ENCODE measurements around the gene HPSE. TPM values are rescaled to one million over a fixed set of nuclear protein-coding genes. Genes with fewer than 3 reads are reported as not detected.
A peak's percentile ranks its signal among the peaks of the same experiment; 100 is the strongest.

Gene HPSE
- polyA plus RNA-seq, 1 experiment, result 0.71 TPM

DNA sequence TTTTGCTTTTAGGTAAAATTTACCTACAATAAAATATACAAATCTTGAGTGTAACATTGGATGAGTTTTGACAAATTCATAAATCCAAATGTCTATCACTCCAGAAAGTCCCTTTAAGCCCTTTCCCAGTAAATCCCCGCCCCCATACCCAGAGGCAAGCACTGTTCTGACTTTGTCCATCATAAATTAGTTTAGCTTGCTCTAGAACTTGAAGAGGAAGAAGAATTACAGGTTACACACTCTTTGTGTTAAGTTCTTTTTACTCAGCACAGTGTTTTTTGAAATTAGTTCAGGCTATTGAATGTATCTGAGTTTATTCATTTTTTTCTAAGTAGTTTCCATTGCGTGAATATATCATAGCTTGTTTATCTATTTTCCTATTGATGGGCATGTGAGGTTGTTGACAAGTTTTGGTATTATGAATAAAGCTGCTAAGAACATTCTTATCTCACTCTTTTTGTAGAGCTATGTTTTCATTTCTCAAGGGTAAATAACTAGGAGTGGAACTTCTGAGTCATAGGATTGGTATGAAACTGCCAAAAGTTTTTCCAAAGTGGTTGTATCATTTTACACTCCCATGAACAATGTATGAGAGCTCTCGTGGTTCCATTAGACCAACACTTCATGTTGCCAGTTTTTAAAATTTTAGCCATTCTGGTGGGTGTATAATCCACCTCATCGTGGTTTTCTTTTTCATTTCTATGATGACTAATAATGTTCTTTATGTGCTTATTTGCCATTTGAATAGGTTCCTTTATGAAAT is 22.4 kb upstream of the HPSE start:
- CTCF ChIA-PET, result interaction anchor here (0.7 to 0.8 kb wide), 3 partner anchors 39 to 92 kb away, joined by 3 to 4 read pairs (median 3); no protein-coding TSS in a partner anchor
- TF ChIP-seq, protein P1, sequence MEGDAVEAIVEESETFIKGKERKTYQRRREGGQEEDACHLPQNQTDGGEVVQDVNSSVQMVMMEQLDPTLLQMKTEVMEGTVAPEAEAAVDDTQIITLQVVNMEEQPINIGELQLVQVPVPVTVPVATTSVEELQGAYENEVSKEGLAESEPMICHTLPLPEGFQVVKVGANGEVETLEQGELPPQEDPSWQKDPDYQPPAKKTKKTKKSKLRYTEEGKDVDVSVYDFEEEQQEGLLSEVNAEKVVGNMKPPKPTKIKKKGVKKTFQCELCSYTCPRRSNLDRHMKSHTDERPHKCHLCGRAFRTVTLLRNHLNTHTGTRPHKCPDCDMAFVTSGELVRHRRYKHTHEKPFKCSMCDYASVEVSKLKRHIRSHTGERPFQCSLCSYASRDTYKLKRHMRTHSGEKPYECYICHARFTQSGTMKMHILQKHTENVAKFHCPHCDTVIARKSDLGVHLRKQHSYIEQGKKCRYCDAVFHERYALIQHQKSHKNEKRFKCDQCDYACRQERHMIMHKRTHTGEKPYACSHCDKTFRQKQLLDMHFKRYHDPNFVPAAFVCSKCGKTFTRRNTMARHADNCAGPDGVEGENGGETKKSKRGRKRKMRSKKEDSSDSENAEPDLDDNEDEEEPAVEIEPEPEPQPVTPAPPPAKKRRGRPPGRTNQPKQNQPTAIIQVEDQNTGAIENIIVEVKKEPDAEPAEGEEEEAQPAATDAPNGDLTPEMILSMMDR (IDR thresholded peaks at IDR 0.05; ENCODE audit: insufficient read depth, low read depth, low read length), result no peak
- Histone ChIP-seq H3K36me3 (ENCODE audit: control insufficient read depth, insufficient read depth, low read length) (no peaks in the 10 kb centered on the region), H3K4me3 (ENCODE audit: low read depth, low read length) (no peak overlapping the region), H3K27me3 (ENCODE audit: control insufficient read depth, insufficient read depth, low read length) (no peaks in the 10 kb centered on the region)
- DNase-seq (ENCODE audit: low read depth), result peak; percentile 75
- POLR2A ChIA-PET, result interaction anchor here (0.6 kb wide), 1 partner anchor 322 kb away, joined by 3 read pairs; the partner anchor contains the start of gene COPS4

GRCh38 chr4:83353516-83353915 is 18.9 kb upstream of the HPSE start:
- POLR2A ChIA-PET, result no interaction called here
- Histone ChIP-seq H3K4me3 (ENCODE audit: low read depth, low read length) (no peak overlapping the region), H3K36me3 (ENCODE audit: control insufficient read depth, insufficient read depth, low read length) (no peaks in the 10 kb centered on the region), H3K27me3 (ENCODE audit: control insufficient read depth, insufficient read depth, low read length) (no peaks in the 10 kb centered on the region)
- DNase-seq (ENCODE audit: low read depth), result no peak
- TF ChIP-seq, protein P1 (IDR thresholded peaks at IDR 0.05; ENCODE audit: insufficient read depth, low read depth, low read length), result no peak
- CTCF ChIA-PET, result no interaction called here

DNA sequence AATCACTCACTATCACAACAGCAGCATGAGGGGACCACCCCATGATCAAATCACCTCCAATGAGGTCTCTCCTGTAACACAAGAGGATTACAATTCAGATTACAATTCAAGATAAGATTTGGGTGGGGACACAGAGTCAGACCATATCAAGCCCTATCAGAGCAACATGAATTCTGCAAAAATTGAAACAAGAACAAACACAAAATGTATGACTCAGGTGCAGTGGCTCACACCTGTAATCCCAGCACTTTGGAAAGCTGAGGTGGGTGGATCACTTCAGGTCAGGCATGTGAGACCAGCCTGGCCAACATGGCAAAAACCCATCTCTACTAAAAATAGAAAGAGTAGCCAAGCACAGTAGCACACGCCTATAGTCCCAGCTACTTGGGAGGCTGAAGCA is 13.4 kb upstream of the HPSE start:
- Histone ChIP-seq H3K27me3 (ENCODE audit: control insufficient read depth, insufficient read depth, low read length) (no peaks in the 10 kb centered on the region; the same call in 1 of the 2 replicates), H3K4me3 (ENCODE audit: low read depth, low read length) (no peak overlapping the region), H3K36me3 (ENCODE audit: control insufficient read depth, insufficient read depth, low read length) (no peaks in the 10 kb centered on the region)
- POLR2A ChIA-PET, result no interaction called here
- TF ChIP-seq, protein P1 (IDR thresholded peaks at IDR 0.05; ENCODE audit: insufficient read depth, low read depth, low read length), result no peak
- CTCF ChIA-PET, result interaction anchor here (0.6 kb wide), 1 partner anchor 372 kb away, joined by 3 read pairs; no protein-coding TSS in a partner anchor
- DNase-seq (ENCODE audit: low read depth), result no peak

DNA sequence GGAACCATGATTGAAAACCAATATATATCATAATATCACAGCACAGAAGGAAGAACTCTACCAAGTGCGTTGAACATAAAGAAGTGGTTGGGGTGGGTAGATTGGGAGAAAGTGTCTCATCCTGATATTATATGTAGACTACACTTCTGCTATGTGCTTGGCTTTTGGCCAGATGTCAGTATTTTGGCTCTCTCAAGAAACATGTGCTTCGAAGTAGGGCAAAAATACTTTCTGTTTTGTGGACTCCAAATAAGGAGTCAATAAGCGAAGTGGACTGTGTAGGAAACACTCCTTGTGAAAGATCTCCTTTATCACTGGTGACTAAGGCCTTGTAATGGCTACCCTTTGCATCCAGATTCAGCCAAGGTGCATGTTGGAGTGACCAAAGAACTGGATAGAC is 7.8 kb upstream of the HPSE start:
- TF ChIP-seq, protein P1 (IDR thresholded peaks at IDR 0.05; ENCODE audit: insufficient read depth, low read depth, low read length), result no peak
- CTCF ChIA-PET, result no interaction called here
- POLR2A ChIA-PET, result no interaction called here
- no peak for DNase-seq (ENCODE audit: low read depth)
- no peaks in the 10 kb centered on the region; the same call in 1 of the 2 replicates for H3K27me3 ChIP-seq (ENCODE audit: control insufficient read depth, insufficient read depth, low read length)
- no peak overlapping the region for H3K4me3 ChIP-seq (ENCODE audit: low read depth, low read length)
- H3K36me3 ChIP-seq (ENCODE audit: control insufficient read depth, insufficient read depth, low read length), result no peaks in the 10 kb centered on the region

DNA sequence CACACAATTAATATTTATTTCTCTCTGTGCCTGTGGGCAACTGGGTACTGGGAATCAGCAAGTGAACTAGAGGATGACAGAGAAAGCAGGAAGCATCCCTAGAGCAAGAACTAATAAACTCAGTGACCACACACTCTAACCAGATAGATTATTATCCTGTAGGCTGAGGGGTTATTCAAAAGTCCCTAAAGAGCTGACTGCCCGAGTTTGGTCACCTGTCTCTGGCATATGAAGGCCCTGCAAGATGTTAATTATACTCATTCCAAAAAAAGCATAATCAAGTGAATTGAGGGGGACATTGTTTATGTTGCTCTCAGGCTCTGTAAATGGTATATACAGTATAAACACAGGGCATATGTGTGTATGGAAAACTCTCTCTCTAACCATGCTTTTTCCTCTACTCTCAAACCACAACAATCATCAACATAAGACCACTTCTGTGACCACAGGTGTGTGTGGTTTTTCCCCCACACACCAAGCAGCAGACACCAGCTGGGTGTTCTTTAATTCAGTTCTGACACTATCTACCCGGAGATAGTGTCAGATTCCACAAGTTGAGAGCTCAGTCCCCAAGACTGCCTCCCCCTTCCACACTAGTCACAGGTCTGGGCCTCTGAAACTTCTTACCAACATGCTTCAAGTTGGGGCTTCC is 6.2 kb upstream of the HPSE start:
- ChIA-PET POLR2A (no interaction called here), CTCF (interaction anchor here (1.1 kb wide), 1 partner anchor 9 kb away, joined by 3 read pairs; no protein-coding TSS in a partner anchor)
- DNase-seq (ENCODE audit: low read depth), result no peak
- Histone ChIP-seq H3K4me3 (ENCODE audit: low read depth, low read length) (no peak overlapping the region), H3K36me3 (ENCODE audit: control insufficient read depth, insufficient read depth, low read length) (no peaks in the 10 kb centered on the region), H3K27me3 (ENCODE audit: control insufficient read depth, insufficient read depth, low read length) (no peaks in the 10 kb centered on the region; the same call in 1 of the 2 replicates)
- TF ChIP-seq, protein P1 (IDR thresholded peaks at IDR 0.05; ENCODE audit: insufficient read depth, low read depth, low read length), result no peak
